GM18867 (cell line): ENCODE data around the gene CRISPLD2.

Experiments used
- ATAC-seq: cut with Tn5 transposase; IDR thresholded peaks from one replicate; pipeline ENCODE4 v1.9.1; 2021; ENCODE audit warnings: mild to moderate bottlenecking, moderate library complexity; ENCODE audit not compliant: unreplicated experiment

Gene CRISPLD2

GRCh38 chr16:84819644-84820304 is at the start of gene CRISPLD2:
TSS of gene CRISPLD2 (plus strand) at chr16:84819985. CDS start at chr16:84838496, 18,511 bp downstream.
- ATAC-seq, result no peak

GRCh38 chr16:84773312-84773711 is 46.5 kb upstream of the CRISPLD2 start:
- no peak for ATAC-seq

GRCh38 chr16:84774810-84775209 is 45.0 kb upstream of the CRISPLD2 start:
- no peak for ATAC-seq

GRCh38 chr16:84775262-84775810 is 44.4 kb upstream of the CRISPLD2 start:
- no peak for ATAC-seq

- no peak for ATAC-seq
Observed at GRCh38 chr16:84777435-84777834, 42.4 kb upstream of the CRISPLD2 start.

GRCh38 chr16:84778720-84779119 is 41.1 kb upstream of the CRISPLD2 start:
- no peak for ATAC-seq

GRCh38 chr16:84780063-84780462 is 39.7 kb upstream of the CRISPLD2 start:
- no peak for ATAC-seq

- ATAC-seq, result no peak
Observed at GRCh38 chr16:84780544-84781376, 39.0 kb upstream of the CRISPLD2 start.

- no peak for ATAC-seq
Observed at GRCh38 chr16:84782846-84783245, 36.9 kb upstream of the CRISPLD2 start.

GRCh38 chr16:84785843-84786581 is 33.8 kb upstream of the CRISPLD2 start:
- no peak for ATAC-seq

- ATAC-seq, result no peak
Observed at GRCh38 chr16:84786605-84787262, 33.1 kb upstream of the CRISPLD2 start.

- no peak for ATAC-seq
Observed at GRCh38 chr16:84787263-84787622, 32.5 kb upstream of the CRISPLD2 start.

GRCh38 chr16:84788920-84789391 is 30.8 kb upstream of the CRISPLD2 start:
- no peak for ATAC-seq

GRCh38 chr16:84789431-84789830 is 30.4 kb upstream of the CRISPLD2 start:
- ATAC-seq, result no peak

- no peak for ATAC-seq
Observed at GRCh38 chr16:84790301-84790700, 29.5 kb upstream of the CRISPLD2 start.

- no peak for ATAC-seq
Observed at GRCh38 chr16:84791088-84791487, 28.7 kb upstream of the CRISPLD2 start.

- ATAC-seq, result no peak
Observed at GRCh38 chr16:84791501-84791900, 28.3 kb upstream of the CRISPLD2 start.

- no peak for ATAC-seq
Observed at GRCh38 chr16:84794186-84794585, 25.6 kb upstream of the CRISPLD2 start.

- ATAC-seq, result no peak
Observed at GRCh38 chr16:84794626-84795025, 25.2 kb upstream of the CRISPLD2 start.

GRCh38 chr16:84795329-84796053 is 24.3 kb upstream of the CRISPLD2 start:
- no peak for ATAC-seq
